HG03432 (cell line): ENCODE data around the gene VIPR2.
"Not testable (repeated sequence)": the region's sequence is repeated elsewhere in the genome, so short reads cannot be mapped to it uniquely, and the experiment has no call there.

Source experiments
- ATAC-seq: cut with Tn5 transposase; IDR thresholded peaks from one replicate; pipeline ENCODE4 v1.9.1; 2021; ENCODE audit warnings: mild to moderate bottlenecking, moderate library complexity; ENCODE audit not compliant: unreplicated experiment

The VIPR2 gene

GRCh38 chr7:159094023-159094740 is 50.5 kb downstream of the VIPR2 start:
- ATAC-seq, result no peak

- ATAC-seq, result no peak
Observed at GRCh38 chr7:159093351-159093971, 51.2 kb downstream of the VIPR2 start.

- ATAC-seq, result no peak
Observed at GRCh38 chr7:159092701-159093121, 52.0 kb downstream of the VIPR2 start.

GRCh38 chr7:159091480-159092475 is 52.9 kb downstream of the VIPR2 start:
- ATAC-seq, result no peak

- no peak for ATAC-seq
Observed at GRCh38 chr7:159091041-159091440, 53.6 kb downstream of the VIPR2 start.

- ATAC-seq, result no peak
Observed at GRCh38 chr7:159088016-159088865, 56.4 kb downstream of the VIPR2 start.

- ATAC-seq, result no peak
Observed at GRCh38 chr7:159086301-159086925, 58.3 kb downstream of the VIPR2 start.

GRCh38 chr7:159084069-159084801 is 60.4 kb downstream of the VIPR2 start:
- no peak for ATAC-seq

GRCh38 chr7:159083698-159084068 is 61.0 kb downstream of the VIPR2 start:
- ATAC-seq, result no peak

GRCh38 chr7:159083001-159083697 is 61.5 kb downstream of the VIPR2 start:
- ATAC-seq, result no peak

GRCh38 chr7:159082075-159082474 is 62.6 kb downstream of the VIPR2 start:
- ATAC-seq, result not testable (repeated sequence)

- ATAC-seq, result no peak
Observed at GRCh38 chr7:159078911-159079270, 65.8 kb downstream of the VIPR2 start.

GRCh38 chr7:159078193-159078910 is 66.3 kb downstream of the VIPR2 start:
- no peak for ATAC-seq

GRCh38 chr7:159076333-159076732 is 68.3 kb downstream of the VIPR2 start:
- no peak for ATAC-seq

- ATAC-seq, result no peak
Observed at GRCh38 chr7:159075563-159076238, 69.0 kb downstream of the VIPR2 start.

GRCh38 chr7:159071260-159071659 is 73.4 kb downstream of the VIPR2 start:
- ATAC-seq, result no peak

GRCh38 chr7:159070431-159071148 is 74.1 kb downstream of the VIPR2 start:
- no peak for ATAC-seq
